NCI-H82 treated with DMSO at 0.1 percent for 48 hours (cell line): ENCODE results near the gene BTG1.
A peak's percentile ranks its signal among the peaks of the same experiment; 100 is the strongest.
"Not testable (repeated sequence)": the region's sequence is repeated elsewhere in the genome, so short reads cannot be mapped to it uniquely, and the experiment has no call there.

Source experiments
- DNase-seq: peaks from one replicate; lab custom pipeline; 2025; ENCODE audit not compliant: unreplicated experiment; lab: John Stamatoyannopoulos, UW

Gene BTG1

DNA sequence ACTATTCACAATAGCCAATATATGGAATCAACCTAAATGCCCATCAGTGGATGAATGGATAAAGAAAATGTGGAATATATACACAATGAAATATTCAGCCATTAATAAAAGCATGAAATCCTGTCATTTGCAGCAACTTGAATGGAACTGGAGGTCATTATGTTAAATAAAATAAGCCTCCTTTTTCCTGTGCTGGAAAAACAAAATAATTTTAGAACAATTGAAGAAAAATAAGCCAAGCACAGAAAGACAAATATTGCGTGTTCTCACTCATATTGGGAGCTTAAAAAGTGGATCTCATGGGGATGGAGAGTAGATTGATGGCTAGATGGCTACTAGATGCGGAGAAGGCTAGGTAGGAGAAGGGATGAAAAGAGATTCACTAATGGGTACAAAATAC is 6.3 kb upstream of the BTG1 start:
- DNase-seq, result no peak

DNA sequence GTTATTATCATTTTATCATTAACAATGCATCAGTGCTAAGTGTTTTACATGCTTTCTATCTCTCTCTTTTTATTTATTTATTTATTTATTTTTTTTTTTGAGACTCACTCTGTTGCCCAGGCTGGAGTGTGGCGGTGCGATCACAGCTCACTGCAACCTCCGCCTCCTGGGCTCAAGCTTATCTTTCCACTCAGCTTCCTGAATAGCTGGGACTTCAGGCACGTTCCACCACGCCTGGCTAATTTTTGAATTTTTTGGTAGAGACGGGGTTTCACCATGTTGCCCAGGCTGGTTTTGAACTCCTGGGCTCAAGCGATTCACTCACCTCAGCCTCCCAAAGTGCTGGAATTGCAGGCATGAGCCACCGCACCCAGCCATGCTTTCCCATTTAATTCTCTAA is 3.9 kb upstream of the BTG1 start:
- no peak for DNase-seq

GRCh38 chr12:92147491-92147890 is 1.8 kb upstream of the BTG1 start:
- no peak for DNase-seq

- peak; percentile 67 for DNase-seq
Measured at GRCh38 chr12:92146497-92147224, 1.0 kb upstream of the BTG1 start.

DNA sequence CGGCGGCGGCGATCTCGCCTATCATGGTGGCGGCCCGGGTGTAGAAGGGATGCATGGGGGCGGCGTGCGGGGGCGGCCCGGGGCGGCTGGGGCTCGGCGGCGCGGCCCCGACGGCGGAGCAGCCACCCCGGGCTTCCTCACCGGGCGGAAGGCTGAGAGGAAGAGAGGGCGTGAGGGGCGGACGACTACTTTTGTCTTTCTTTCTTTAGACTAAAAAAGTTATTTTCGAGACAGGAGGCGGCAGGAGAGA is 240 bp downstream of the BTG1 start:
- no peak for DNase-seq

DNA sequence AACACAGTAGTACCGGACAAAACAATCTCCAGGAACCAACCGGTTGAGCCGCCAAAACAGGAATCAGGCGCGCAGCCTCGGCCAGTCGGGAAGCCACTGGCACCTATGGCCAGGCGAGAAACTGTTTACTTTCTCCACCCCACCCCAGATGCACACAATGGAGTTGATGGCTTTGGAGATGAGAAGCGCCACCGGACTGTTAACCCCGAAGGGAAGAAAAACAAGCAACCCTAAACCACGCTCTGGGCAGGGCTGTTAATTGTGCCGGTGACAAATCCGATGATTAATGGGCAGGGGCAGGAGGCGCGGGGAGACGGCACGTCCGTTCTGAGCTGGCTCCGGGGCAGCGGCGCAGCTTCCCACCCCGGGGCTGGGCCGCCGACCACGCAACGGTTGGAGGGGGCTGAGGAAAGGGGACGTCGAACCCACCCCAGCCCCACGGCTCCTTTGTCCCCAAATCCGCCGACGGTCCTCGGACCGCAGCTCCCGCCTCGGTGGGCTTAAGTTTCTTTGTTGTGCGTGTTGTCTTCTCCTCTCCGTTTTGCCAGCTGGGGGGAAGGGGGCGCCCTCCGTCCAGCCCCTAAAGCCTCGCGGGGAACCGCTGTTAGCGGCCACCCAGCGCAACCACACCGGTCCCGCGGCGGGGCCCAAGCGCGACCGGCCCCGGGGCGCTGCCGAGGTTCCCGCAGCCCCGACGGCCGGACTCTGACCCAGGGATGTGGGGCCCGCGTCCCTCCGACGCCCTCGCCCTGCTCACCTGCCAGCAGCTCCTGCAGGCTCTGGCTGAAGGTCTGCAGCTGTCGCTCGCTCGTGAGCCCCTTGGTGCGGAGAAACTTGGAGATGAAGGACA is 790 bp downstream of the BTG1 start:
- peak; percentile 46 for DNase-seq

GRCh38 chr12:92143686-92144630 is 1.7 kb downstream of the BTG1 start:
- peak; percentile 56 for DNase-seq

DNA sequence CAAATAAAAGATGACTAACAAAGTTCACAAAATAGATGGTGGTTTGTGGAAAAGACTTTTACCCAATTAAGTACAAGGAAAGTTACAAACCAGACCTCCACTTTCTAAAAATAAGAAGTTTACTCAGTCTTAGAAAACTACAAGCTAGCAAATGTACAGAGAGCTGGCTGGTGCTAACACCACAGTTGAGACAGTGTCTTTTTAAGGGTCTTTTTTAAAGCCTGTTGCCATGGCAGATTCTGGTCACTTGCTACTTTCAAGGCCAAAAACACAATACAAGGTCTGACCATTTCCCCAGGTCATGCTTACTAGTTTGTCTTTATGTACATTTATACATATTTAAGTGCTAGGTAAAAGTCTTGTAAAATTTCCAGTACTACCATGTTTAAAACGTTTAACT is 2.4 kb downstream of the BTG1 start:
- DNase-seq, result no peak

DNA sequence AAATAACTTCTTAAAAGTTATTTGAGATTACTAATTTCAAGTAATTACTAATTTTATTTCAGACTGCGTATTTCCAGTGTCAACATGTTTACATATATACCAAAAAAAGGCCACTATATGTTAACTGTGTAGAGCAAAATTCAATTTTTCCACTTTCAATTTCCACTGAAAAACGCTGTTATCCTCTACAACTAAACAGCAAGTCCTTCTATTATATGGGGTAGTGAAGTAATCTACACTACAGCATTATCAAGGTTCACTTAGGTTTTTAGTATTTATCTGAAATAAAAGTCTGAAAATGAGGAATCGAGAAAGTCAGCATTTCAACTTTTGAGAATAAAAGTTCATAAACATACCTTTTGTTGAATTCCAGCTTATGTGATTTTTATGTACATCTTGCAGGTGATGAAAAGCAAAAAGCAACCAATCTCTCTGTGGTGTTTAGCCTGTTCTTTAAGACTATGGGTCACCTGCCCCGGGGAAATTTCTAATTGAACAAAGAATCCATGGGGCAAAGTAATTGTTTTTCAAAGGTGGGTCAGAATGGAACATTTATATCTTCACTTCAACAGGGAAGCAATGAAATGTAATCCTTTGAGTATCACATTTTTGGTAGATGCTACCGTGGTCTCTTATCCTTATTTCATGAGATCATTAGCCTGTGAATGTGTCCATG is 3.3 kb downstream of the BTG1 start:
- no peak for DNase-seq

DNA sequence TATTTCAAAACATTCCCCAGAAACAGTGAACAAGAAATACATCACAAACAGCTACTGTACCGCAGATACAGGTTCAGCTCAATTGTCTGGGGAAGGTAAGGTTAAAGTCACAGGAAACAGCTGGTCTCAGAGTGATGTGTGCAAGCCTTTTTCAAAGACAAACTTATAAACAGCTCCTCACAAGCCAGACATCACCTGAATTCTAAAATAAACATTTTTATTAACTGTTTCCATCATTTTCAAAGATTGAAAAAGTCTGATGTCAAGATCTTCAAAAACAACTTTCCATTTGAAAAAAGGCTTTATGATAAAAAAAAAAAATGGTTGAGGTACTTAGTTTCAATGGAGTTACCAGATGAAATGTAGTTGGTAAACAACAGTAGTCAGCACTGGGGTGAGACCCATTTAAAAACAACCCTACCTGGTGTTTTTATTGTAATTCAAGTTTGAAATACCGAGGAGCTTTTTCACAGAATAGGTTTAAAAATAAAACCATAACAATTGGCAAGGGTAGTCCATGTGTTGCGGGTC is 4.0 kb downstream of the BTG1 start:
- no peak for DNase-seq

GRCh38 chr12:92140896-92141536 is 4.6 kb downstream of the BTG1 start:
- DNase-seq, result no peak

GRCh38 chr12:92140156-92140555 is 5.5 kb downstream of the BTG1 start:
- no peak for DNase-seq

DNA sequence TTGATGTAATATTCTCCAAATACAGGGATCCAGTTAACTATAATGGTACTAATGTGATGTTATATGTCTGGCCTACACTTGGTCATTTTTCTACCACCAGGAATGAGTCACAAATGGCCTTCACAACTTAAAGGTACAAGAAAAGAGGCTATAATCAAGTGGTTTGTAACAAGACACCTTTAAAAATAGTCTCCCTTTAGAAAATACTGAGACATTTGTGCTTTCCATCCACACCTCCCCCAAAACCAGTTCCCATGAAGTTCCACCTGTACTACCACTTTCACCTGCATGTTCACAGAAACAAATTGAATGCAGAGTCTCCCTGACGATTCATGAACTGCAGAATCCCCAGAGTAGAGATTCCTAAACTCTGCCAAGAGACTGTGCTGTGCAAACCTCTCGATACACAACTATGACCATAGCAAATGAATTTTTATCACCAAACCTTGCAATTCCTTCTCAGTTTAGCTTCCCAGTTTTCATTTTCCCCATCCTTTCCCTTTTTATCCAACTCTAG is 6.0 kb downstream of the BTG1 start:
- DNase-seq, result no peak

DNA sequence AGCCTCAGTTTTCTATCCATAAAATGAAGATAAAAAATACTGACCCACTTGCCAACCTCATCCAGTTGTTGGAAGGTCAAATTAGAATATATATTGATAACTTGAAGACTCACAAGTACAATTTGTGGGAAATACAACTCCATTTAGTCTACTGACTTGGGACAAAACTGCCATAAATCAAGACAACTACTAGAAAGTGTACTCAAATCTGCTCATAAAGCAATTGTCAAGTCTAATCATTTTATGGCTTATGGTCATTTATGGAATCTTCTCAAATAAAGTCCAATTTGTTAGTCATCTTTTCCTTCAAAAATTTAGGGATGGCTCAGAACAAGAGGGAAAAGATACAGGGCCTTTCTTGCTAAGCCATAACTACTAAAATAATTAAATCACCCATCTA is 7.0 kb downstream of the BTG1 start:
- no peak for DNase-seq

DNA sequence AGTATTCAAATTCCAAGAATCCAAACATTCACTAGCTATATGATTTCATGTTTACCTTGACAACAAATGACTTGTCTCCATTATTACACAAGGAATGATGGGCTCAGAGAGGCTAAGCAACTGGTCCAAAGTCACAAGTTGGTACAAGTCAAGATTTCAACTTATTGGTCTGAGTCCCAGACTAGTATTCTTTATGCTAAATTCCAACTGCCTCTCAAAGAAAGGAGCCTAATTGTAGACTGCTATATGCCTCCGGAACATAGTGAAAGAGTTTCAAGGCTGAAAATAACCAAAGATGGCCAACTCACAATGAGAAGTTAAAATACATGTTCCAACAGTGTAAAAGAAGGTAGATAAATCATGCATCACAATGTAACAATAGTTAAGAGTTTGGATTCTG is 7.5 kb downstream of the BTG1 start:
- no peak for DNase-seq

- no peak for DNase-seq
Measured at GRCh38 chr12:92136965-92137721, 8.5 kb downstream of the BTG1 start.

GRCh38 chr12:92136026-92136730 is 9.5 kb downstream of the BTG1 start:
- DNase-seq, result no peak

- not testable (repeated sequence) for DNase-seq
Measured at GRCh38 chr12:92135541-92135940, 10.1 kb downstream of the BTG1 start.
